ENCODE results near the gene KRT7.

Gene KRT7

GRCh38 chr12:52232674-52233461 lies at the start of gene KRT7:
KRT7 (plus strand) TSS chr12:52233243; CDS start chr12:52233297, 54 bp downstream.
- DNase-seq: no peak

- DNase-seq: no peak
Measured at GRCh38 chr12:52183544-52183910, 49.5 kb upstream of the KRT7 start.

- no peak for DNase-seq
Measured at GRCh38 chr12:52183971-52184370, 49.1 kb upstream of the KRT7 start.

GRCh38 chr12:52184813-52185212 lies 48.2 kb upstream of the KRT7 start:
- DNase-seq: no peak

- no peak for DNase-seq
Measured at GRCh38 chr12:52185400-52185967, 47.6 kb upstream of the KRT7 start.

GRCh38 chr12:52186118-52186840 lies 46.8 kb upstream of the KRT7 start:
- no peak for DNase-seq

- no peak for DNase-seq
Measured at GRCh38 chr12:52187206-52187605, 45.8 kb upstream of the KRT7 start.

GRCh38 chr12:52187640-52188039 lies 45.4 kb upstream of the KRT7 start:
- no peak for DNase-seq

- DNase-seq: no peak
Measured at GRCh38 chr12:52188658-52189057, 44.4 kb upstream of the KRT7 start.

- DNase-seq: no peak
Measured at GRCh38 chr12:52189376-52190174, 43.5 kb upstream of the KRT7 start.

- no peak for DNase-seq
Measured at GRCh38 chr12:52190860-52191729, 41.9 kb upstream of the KRT7 start.

GRCh38 chr12:52191841-52192791 lies 40.9 kb upstream of the KRT7 start, which contains the start of gene KRT80:
KRT80 (minus strand) TSS chr12:52192014; CDS start chr12:52191902, 112 bp downstream.
- peak; percentile 81 for DNase-seq

- DNase-seq: no peak
Measured at GRCh38 chr12:52193532-52193931, 39.5 kb upstream of the KRT7 start.

GRCh38 chr12:52193991-52194390 lies 39.1 kb upstream of the KRT7 start:
- no peak for DNase-seq

- no peak for DNase-seq
Measured at GRCh38 chr12:52195065-52195730, 37.8 kb upstream of the KRT7 start.

- no peak for DNase-seq
Measured at GRCh38 chr12:52197371-52198231, 35.4 kb upstream of the KRT7 start.

- DNase-seq: no peak
Measured at GRCh38 chr12:52198454-52199215, 34.4 kb upstream of the KRT7 start.

GRCh38 chr12:52199294-52199919 lies 33.6 kb upstream of the KRT7 start:
- peak; percentile 38 for DNase-seq

Measured in NCI-H1436 (cell line).